DMS114 treated with DMSO at 0.1 percent for 48 hours (cell line): ENCODE measurements around the gene USP25.

Source experiments
- DNase-seq: peaks from one replicate; lab custom pipeline; 2025; ENCODE audit not compliant: unreplicated experiment; lab: John Stamatoyannopoulos, UW

USP25 gene

DNA sequence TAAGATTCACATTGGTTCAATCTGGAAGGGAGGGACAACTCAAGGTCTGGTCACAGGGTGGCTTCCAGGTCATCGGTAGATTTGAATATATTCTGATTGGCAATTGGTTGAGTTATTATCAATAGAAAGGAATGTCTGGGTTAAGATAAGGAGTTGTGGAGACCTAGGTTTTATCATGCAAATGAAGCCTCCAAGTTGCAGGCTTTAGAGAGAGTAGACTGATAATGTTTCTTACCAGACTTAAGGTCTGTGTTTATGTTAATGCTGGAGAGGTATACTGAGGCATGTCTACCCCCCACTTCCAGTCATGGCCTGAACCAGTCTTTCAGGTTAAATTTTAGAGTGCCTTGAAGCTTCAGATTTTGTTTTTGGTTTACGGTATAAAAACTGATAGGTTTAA, 29.7 kb downstream of the USP25 start:
- no peak for DNase-seq

DNA sequence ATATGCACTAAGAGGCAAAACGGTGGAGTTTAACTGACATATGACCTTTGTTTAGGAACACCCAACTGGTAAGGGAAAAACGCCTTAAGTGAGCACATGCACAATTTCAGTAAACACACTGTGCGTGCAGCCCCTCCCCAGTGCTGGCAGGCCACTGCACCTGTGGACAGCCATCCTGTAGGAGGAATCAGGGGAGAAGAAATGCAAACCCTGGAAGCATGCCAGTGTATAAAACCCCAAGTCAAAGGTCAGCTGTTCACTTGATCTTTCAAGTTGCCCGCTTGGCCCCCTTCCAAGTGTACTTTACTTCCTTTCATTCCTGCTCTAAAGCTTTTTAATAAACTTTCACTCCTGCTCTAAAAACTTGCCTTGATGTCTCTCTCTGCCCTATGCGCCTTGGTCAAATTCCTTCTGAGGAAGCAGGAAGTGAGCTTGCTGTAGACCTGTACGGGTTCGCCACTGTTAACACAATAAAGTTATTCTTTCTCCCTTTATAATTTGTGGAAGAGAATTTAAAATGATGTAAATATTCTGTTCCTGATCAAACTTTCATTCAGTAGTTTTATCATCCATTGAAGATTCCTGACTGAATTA, 31.8 kb downstream of the USP25 start:
- DNase-seq: no peak

DNA sequence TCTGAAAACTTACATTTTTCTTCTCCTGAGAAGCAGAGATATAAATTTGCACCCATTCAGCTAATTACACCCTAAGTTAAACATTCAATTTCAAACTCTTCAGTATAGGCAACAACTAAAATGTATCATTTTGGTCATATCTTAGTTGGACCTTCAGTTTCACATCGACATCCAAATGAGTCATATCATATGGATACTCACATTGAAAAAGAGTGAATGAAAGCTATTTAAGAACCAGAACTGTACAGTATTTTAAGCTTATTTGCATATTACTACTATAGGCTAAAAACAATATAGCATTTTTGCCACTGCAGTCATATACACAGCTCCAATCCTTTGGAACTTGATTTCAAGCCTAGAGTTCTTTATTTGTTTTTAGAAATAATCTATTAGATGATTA, 33.6 kb downstream of the USP25 start:
- DNase-seq: no peak

DNA sequence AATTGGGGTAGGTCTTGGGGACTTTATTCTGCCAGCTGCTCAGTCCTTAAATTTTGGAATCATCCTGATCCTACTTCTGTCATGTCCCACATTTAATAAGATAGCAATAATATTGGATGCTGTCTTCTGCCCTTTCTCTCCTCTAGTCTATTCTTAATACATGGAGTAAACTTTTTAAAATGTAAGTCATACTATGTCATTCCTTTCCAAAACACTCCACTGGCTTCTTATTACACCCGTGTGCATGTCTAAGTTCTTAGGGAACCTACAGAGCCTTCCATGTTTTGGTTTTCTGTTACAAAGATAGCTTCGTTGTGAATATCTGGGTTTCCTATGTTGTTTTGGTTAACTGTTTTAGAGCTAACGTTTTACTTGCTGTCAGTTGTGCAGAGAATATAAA, 35.1 kb downstream of the USP25 start:
- DNase-seq: no peak

DNA sequence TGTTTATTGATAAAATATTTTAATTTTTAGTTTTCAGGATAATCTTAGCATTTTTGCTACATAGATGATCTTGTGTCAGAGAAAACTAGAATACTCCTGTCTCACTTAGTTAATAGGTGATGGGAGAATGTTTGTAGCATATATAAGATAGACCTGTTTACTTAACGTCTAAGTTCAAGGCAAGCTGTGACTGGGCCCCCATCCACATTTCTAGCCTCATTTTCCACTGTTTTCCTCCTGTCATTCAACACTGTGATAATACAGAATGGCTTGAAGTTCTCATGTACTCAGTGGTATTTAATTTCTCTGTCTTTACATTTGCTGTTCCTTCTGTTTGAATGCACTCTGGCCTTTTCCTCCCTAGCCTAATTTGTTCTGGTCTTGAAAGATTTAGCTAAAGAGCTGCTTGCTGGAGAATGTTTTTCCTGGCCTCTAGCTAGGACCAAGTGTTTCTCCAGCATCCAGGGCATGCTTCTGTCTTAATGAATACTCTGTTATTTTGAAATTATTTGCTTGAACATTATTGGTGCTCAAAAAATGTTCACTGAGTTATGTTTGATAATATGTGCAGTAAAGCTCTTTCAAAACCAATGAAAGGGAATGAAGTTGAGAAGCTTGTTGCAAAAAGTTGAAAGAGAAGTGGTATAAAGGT, 37.3 kb downstream of the USP25 start:
- DNase-seq: no peak

DNA sequence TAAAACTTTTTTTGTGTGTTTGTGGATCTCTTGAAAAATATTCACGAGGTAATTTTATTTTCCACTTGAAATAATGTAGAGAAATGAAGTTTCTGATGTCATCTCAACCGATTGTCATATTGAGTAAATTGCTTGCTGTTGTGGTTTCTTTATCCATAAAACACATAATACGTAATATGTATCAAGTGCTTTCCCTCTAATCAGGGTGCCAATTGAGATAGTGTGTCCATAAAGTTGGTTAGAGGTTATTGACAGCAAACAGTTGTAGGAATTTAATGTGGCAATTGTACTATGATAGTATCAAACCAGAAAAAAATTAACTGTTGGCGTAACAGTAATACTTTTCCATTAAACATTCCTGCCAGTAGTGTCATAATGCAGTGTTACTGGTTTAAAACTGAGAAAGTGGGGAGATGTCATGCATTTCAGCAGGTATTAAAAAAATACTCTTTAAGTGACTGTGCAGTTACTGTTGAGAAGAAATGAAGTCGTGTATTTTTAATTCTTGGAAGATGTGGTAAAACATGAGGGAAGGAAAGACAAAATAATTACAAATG, 38.3 kb downstream of the USP25 start:
- DNase-seq: no peak

DNA sequence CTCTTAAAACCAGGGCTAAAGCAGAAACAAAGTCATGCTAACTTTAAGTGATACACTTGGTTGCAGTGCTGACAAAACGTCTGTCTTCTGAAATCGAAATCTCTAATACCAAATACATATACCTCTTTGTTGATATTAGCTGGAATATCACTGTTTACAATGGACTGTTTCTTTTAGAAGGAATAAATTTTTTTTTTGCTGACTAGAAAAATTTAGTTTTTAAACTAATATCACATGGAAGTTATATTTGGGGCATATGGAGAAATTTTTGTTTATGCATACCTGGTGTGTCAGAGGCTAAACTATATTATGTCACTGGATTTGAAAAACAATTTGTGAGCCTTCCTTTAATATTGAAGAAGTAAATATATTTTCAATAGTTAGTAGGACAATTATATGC, 39.1 kb downstream of the USP25 start:
- DNase-seq: no peak

DNA sequence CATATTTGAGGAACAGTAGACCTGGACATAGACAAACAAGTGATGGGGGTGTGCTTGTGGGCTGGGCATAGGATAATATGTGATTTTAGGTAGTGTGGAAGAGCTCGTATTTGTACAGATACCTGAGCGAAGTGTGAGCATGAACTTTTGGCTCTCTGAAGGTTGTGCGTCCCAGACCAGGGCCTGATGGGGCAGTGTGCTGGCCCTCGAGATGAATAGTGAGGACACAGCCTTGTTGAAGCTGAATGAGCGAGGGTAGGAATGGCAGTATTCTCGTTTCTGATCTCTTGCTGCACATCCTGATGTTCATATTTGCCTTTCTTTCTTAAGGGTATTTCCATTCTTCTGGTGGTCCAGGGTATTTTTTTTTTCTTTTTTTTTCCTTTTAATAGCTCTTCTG, 41.5 kb downstream of the USP25 start:
- no peak for DNase-seq

DNA sequence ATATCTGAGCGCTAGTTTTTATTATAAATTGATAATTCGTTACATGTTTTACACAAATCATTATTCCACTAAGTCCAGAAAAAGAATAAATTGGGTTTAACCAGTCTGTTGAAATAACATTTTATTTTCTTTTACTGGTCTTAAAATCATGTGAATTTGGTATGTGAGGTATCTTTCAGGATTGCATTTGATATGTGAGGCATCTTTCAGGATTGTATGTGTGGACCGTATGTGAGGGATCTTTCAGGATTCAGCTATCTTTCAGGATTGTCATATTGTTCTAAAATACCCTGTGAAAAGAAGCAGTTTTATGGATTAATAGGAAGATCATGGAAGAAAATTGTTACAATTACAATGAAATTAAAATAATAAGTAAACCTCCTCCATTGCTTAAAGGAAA, 42.9 kb downstream of the USP25 start:
- no peak for DNase-seq

DNA sequence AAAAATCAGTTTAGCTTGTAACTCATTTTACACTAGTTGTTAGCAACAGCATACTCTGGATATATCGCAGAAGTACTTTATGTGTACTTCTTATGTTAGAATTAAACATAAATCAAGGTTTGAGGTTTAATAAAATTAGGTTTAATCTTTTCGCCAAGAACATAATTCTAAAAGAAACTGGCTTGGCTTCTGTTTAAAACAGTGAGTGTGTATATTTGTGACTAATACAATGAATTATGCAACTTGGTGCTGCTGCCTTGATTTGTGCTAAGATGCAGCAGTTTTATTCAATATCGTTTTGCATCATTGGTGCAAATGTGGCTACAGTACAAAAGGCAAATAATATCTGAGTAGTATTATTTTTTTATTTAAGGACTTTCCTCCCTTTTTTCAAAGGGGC, 44.8 kb downstream of the USP25 start:
- DNase-seq: no peak

DNA sequence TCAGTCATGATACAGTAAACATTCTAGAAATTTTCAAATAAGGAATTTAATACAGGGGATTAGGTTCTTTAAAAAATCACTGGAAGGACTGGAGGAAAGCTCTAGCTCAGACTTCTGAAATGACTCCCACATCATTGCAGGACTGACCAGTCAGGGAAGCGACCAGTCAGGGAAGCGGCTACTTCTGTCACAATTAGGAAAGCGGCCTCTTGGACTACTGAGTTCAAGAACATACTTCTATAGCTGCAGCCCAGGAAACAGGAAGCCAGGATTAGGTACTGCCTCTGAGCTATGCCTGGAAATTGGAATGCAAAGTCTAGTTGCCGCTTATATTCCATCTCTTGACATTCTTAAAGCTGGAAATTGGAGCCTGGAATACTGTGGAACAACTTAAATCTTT, 45.5 kb downstream of the USP25 start:
- no peak for DNase-seq

DNA sequence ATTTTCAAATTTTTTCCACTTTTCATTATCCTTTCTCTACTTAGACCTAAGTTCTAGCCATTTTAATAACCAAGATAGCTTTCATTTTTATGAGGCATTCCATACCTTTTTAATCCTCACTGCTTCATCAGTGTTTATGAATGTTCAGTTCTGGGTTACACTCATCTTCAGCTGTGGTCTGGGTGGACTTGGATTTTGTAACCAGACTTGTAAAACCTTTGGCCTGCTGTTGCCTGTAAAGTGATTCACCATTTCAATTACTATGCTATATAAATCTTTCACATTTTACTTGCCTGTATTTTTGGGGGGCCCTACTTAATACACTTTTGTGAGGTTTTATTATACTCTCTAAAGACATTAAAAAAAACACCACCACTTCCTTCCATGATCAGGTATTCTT, 46.2 kb downstream of the USP25 start:
- no peak for DNase-seq

DNA sequence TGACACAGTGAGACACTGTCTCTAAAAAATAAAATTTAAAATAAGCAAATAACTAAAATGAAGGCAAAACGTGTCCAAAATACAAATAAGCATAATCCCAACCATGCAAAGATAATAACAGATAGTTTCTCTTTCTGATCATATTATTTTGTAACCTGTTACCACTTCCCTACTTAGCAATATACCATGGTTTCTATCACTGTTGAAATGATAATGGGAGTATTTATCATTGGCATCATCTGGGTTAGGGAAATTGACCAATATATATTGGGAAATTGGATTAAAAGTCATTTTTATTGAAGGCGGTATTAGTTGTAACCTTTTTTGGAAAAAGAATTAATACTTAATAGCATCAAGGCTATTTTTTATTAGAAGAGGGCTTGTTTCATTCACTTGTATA, 47.0 kb downstream of the USP25 start:
- DNase-seq: no peak

DNA sequence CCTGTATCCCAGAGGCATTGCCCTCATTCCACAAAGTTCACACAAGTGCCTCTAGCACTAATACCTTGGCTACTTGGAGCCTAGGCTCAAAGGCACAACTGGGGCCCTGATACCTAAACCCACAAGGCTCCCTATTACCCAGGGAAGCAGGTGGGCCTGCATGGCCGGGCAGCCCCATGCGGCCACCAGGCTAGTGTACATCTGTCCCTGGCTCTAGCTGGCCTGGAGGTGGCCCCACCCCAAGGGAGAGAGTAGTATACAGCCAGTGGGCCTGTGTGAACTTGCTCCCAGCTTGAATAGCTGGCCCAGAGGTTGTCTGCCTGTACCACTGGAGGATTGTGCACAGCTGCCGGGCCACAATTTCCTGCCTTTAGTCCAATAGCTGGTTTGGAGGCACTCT, 52.2 kb downstream of the USP25 start:
- DNase-seq: no peak

DNA sequence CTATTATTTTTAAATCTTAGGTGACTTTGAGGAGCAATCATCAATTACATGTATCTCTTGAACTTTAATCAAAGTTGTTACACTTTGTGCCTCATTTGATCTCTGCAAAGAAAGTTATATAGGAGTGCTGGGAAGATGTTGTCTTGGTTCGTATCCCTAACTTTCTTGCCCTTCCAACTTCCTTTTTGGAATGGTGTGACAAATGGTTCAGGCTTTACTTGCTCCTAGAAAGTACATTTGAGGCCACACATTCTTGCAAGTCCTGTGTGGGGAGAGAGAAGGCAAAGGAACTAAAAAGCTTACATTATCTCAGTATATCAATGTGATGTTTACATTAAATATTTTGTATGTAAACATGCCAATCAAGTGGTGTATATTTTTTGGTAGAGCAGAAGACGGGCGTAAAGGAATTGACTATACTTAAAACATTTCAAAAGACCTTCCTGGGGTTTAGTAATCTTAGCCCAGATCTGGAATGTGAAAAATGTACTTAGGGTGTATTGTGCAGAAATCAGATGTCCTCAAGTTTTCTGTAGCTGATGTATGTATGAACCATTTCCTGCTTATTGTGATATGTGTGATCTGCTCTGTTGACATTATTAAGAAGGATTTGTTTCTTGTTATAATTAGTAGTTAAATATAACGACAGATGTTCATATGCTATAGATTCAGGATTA, 59.2 kb downstream of the USP25 start:
- no peak for DNase-seq

DNA sequence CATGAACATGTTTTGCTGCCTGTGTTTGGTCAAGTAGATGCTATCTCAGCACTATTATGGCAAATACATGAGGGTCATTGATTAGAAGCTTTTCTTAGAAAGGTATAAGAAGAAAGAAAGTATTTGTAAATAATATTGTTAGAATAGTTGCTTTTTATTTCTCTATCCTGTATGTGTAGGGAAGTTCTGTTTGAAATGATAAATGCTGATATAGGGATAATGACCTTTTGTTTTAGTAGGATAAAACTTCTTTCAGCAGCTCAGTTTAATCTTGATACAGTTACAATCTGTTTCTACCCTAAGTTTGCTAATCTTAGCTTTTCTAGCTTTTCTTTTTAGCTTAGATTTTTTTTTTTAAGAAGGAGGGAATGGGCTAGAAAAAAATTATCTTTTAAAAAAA, 63.3 kb downstream of the USP25 start:
- no peak for DNase-seq

DNA sequence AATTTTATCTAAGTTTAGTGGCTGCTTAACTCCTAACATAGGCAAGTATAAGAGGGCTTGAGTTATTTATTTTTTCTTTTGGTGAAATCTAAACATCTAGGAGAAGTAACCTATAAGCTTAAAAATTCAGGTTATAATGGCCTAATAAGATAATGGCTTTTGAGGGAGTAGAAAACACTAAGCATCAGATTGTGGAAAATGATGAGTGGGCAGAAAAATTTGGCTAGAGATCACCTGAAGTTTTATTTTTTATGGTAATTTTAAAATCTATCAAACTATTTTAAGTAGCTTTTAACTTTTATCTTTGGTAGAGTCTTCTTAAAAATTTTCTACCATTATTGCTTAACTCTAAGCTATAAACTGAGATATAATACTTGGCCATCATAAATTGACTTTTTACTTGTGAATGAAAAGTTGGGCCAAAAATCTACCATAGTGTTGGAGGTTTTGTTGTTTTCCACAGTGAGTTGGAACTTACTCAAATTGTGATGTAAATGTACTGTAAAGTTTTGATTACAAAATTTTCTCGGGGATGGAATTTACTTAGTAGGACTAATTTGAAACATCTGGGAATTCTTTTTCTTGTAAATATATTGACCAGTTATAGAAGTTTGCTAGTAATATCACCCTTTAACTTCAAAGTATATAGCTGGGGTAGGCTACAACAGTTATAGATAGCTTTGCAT, 63.9 kb downstream of the USP25 start:
- no peak for DNase-seq

DNA sequence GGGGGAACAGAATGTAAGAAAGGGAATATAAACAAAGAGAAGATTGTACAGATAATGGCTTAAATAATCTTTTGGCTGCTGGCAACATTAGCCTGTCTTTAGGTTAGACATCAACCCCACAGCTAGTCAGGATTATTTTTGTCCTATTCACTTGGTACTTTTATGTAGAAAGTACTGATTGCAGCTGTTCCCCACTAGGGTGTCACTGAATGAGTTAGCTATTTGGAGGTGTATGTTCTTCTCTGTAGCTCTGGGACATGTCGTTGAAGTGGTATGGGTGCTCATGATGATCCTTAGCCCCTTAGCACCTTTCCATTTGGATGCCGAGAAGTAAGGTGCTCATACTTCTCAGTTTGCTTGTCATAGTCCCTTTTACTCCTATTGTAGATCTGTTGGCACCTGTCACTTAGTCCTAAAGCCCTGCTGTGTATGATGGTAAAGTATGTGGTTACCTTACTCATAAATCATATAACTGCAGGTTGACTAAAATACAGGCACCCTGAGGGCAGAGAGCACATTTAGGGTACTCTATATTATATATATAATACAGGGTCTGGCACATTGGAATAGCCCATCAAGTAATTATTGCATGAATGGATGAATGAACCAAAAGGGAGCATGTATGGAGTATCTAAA, 64.6 kb downstream of the USP25 start:
- DNase-seq: no peak

DNA sequence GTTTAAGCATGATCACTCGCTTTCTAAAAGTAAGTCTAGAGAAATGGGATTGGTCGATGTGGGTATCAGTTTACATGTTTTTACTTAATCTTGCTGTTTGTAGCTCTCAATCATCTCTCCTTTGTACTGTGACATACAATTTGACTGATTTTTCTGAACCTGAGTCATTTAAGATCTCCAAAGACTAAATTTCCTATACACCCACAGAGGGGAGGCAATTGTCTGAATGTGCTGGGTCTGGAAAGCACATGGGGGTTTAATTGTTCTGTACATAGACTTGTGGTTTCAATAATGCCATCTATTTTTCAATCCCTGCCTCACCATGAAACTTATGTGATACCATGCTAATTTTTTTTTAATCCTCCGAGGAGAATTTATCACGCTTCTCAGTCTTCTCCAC, 65.8 kb downstream of the USP25 start:
- DNase-seq: no peak

DNA sequence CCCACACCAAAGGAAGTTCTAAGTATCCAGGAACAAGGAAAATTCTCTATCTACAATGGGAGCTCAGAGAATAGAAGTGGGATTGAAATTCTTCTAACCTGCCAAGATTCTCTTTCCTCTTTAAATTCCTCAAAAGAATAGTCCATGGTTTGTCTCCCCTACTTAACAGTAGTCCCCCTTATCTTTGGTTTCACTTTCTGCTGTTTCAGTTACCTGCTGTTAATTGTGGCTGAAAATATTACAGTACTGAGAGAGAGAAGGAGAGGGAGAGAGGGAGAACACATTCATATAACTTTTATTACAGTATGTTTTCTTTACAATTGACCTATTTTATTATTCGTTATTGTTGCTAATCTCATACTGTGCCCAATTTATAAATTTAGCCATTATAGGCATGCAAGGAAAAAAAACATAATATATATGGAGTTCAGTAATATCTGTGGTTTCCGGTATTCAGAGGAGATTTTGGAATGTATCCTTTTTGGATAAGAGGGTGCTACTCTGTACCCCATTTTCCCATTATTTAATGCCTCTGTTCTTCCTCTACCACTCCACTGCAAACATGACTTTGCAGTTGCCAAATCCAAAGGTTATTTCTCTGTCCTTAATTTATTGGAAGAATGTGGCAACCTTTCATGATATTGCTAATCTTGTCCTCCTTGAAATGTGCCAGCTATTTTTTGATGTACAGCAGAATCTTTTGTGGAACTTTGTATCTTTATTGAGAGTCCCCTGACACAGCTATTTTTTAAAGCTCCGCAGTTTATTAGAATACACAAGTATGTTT, 68.0 kb downstream of the USP25 start:
- DNase-seq: no peak
